Measurements from ENCODE around the gene PSMD5.

The PSMD5 gene

GRCh38 chr9:120855827-120856670, 13.3 kb upstream of the PSMD5 start:
- DNase-seq (ENCODE audit: low read depth), result no peak

GRCh38 chr9:120854596-120855327, 12.0 kb upstream of the PSMD5 start:
- no peak for DNase-seq (ENCODE audit: low read depth)

DNA sequence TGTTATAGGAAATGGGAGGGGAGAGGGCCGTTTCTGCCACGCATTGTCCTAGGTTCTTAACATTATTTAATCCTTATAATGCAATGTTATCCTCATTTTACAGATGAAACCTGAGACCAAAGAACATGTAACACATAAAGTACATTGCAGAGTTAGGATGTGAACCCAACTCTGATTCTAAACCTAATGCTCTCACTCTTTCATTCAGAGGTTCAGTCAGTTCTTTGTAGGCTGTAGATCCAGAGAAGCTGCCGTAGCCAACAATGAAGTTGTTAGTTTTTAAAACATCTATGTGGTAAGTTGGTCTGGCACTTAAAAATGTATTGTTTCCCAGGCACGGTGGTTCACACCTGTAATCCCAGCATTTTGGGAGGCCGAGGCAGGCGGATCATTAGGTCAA, 10.5 kb upstream of the PSMD5 start:
- DNase-seq (ENCODE audit: low read depth), result no peak

GRCh38 chr9:120852240-120853010, 9.7 kb upstream of the PSMD5 start:
- no peak for DNase-seq (ENCODE audit: low read depth)

DNA sequence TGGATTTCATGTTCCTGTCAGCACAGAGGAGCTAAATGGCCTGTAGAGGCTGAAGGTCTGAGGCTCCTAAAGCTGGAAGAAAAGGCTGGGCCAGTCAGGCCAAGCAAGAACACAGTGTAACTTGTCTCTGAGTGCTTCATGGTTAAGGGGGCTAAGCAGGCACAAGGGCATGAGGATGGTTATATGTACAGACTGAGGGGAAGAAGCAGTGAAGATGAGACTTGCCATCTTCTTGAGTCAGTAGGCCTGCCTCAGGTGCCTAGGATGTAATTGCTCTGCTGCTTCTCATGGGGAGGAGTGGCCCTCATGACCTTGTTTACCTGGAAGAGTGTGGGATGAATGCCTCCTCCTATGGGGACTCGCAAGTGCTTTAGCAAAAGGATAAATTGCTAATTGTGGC, 8.7 kb upstream of the PSMD5 start:
- no peak for DNase-seq (ENCODE audit: low read depth)

- DNase-seq (ENCODE audit: low read depth), result no peak
Measured at GRCh38 chr9:120850315-120850714, 7.6 kb upstream of the PSMD5 start.

DNA sequence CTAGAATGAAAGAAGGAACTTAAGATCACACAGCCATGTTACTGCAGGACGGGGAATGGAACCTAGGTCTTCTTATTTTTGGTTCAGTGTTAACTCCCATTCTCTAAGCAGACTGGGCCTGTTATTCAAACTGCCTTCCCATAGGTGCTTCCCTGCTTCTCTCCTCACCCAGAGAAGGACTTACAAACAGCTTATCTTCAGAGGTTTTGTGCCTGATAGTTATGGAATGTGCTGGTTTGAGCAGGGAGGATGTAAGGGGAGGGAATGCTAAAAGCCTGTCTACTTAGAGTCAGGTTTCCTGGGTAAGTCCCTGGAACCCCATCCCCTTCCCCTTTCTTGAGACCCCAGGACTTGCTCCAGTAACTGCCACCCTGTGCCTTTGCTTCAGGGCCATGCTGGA, 4.2 kb upstream of the PSMD5 start:
- no peak for DNase-seq (ENCODE audit: low read depth)

GRCh38 chr9:120846251-120846889, 3.6 kb upstream of the PSMD5 start:
- DNase-seq (ENCODE audit: low read depth), result no peak

DNA sequence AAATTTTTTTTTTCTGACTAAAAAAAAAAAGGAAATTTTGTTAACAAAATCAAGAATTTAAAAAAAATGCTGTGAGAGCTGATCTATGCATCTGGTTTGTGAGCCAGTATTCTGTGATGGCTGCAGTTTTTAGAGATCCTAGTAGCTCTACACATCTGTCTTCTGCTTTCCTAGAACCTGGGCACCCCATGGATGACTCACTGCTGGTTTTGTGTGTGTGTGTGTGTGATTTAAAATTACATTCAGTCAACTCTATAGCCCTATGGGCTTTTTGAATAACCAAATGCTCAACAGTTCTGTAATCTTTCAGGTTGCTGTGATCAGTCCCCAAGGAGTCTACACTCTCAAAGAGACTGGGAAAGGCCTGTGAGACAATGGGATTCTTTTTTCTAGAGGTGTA, 2.5 kb upstream of the PSMD5 start:
- DNase-seq (ENCODE audit: low read depth), result no peak

- DNase-seq (ENCODE audit: low read depth), result no peak
Measured at GRCh38 chr9:120841930-120842684, 615 bp downstream of the PSMD5 start.

DNA sequence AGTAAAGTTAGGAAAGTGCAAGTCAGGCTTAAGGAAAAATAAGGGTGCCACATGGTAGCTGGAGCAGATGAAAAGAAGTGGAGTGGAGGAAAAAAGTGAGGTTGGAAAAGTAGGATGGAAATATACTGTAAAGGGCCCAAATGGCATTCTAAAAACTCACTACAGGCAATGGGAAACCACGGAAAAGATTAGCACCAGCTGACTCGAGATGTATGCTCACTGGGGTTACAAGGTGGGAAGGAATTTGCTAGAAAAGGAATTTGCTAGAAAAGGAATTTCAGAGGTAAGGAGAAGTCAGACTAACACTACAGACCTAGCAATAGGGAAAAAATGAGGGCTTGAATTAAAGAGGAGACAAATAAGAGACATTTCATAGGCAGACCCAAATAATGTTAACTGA, 3.6 kb downstream of the PSMD5 start:
- DNase-seq (ENCODE audit: low read depth), result no peak

- DNase-seq (ENCODE audit: low read depth), result no peak
Measured at GRCh38 chr9:120837921-120838320, 4.8 kb downstream of the PSMD5 start.

GRCh38 chr9:120833325-120833724, 9.4 kb downstream of the PSMD5 start:
- no peak for DNase-seq (ENCODE audit: low read depth)

DNA sequence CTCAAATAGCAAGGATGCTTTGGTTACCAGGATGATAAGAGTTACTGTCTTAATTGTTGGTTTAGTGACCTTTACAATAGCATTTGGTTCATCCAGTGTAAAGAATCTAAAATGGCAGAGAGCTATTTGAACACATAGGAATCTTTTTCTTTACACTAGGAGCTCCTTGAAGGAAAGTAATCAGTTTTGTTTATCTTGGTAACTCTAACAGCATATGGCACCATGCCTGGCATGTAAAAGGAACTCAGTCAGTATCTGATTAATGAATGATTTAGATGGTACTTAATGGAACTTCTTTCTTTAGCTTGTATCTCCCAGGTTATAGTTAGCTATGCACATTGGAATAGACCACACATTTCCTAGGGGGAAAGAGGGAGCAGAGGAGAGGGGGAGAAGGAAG, 9.9 kb downstream of the PSMD5 start:
- no peak for DNase-seq (ENCODE audit: low read depth)

DNA sequence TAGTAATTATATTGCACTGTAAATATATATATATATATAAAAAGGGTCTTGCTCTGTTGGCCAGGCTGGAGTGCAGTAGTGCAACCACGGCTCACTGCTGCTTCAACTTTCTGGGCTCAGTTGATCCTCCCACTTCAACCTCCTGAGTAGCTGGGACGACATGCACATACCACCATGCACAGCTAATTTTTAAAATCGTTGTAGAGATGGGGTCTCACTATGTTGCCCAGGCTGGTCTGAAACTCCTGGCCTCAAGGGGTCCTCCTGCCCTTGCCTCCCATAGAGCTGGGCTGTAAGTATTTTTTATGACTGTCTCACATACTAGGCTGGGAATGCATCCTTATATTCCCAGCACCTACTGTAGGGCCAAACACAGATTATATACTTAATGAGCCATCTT, 11.9 kb downstream of the PSMD5 start:
- no peak for DNase-seq (ENCODE audit: low read depth)

DNA sequence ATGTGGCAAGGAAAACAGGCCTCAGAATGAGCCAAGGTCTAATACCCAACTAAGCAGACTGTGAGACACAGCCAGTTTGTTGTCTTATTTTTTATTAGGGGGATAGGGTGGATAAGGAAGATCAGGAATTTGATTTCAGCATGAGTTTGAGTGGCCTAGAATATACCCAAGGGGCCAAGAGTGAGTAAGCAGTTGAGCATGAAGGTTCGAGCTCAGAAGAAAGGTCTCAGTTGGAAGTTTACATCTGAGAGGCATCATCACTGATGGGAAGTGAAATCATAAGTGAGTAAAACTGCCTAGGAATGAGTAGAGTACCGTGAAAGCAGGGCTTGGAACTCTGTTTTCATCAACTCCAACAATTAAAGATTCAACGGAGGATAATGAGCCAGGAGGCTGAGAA, 12.6 kb downstream of the PSMD5 start:
- DNase-seq (ENCODE audit: low read depth), result no peak

- DNase-seq (ENCODE audit: low read depth), result no peak
Measured at GRCh38 chr9:120829650-120830049, 13.1 kb downstream of the PSMD5 start.

GRCh38 chr9:120820095-120820494, 22.6 kb downstream of the PSMD5 start:
- no peak for DNase-seq (ENCODE audit: low read depth)

GRCh38 chr9:120818595-120818994, 24.1 kb downstream of the PSMD5 start:
- no peak for DNase-seq (ENCODE audit: low read depth)

DNA sequence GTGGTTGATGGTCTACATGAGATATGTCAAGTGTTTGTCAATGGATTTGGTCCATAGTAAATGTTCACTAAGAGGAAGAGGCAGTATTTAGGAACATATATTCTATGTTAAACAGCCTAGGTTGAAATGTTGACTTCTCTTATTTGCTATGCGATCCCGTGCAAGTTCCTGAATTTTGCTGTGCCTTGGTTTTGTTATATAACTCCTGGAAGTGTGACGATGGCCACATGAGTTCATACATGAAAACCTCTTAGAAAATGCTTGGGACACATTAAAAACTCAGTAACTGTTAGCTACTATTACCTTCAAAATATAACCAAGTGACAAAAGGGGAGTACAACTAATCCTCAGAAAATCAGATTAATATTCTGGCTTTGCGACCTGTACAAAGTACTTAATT, 27.6 kb downstream of the PSMD5 start:
- DNase-seq (ENCODE audit: low read depth), result no peak

- DNase-seq (ENCODE audit: low read depth), result no peak
Measured at GRCh38 chr9:120808931-120809330, 33.8 kb downstream of the PSMD5 start.

Data from stimulated activated CD8-positive, alpha-beta memory T cell treated with anti-CD3 and anti-CD28 coated beads, Interleukin-12 subunit alpha, Interleukin-12 subunit beta, amount 100 ng/mL, for 1 hour (primary cell).